Measurements from ENCODE around the gene NT5DC4. TPM values are rescaled to one million over a fixed set of nuclear protein-coding genes. Genes with fewer than 3 reads are reported as not detected.
"Not testable (repeated sequence)": the region's sequence is repeated elsewhere in the genome, so short reads cannot be mapped to it uniquely, and the experiment has no call there.

Gene NT5DC4
- total RNA-seq, 6 experiments from 2014 or later, result not detected

- no peaks in the 10 kb centered on the region for H3K36me3 Mint-ChIP-seq (ENCODE audit: low read depth)
- peaks cover 4% of the 10 kb centered on the region for H3K27me3 Mint-ChIP-seq (ENCODE audit: insufficient read depth)
- no peak for DNase-seq
- H3K9me3 Mint-ChIP-seq, result peaks cover 4% of the 10 kb centered on the region; the same call in 1 of the 2 replicates
- peak overlapping the region; percentile 87 for H3K27ac Mint-ChIP-seq
- H3K4me1 Mint-ChIP-seq (ENCODE audit: low read depth), result peaks cover 32% of the 10 kb centered on the region
- TF ChIP-seq CTCF (IDR thresholded peaks at IDR 0.05), result no peak
- H3K4me3 Mint-ChIP-seq, result peak overlapping the region; percentile 53; the same call in 1 of the 2 replicates
These were observed 7.3 kb upstream of the NT5DC4 start for GRCh38 chr2:112713585-112713925.

GRCh38 chr2:112713926-112714325 is 6.9 kb upstream of the NT5DC4 start:
- H3K4me1 Mint-ChIP-seq (ENCODE audit: low read depth), result peaks cover 32% of the 10 kb centered on the region
- no peaks in the 10 kb centered on the region for H3K36me3 Mint-ChIP-seq (ENCODE audit: low read depth)
- H3K27ac Mint-ChIP-seq, result peak overlapping the region; percentile 87; the same call in 1 of the 2 replicates
- no peak for TF ChIP-seq CTCF (IDR thresholded peaks at IDR 0.05)
- DNase-seq, result no peak
- H3K4me3 Mint-ChIP-seq, result no peak overlapping the region; the same call in 1 of the 2 replicates
- peaks cover 4% of the 10 kb centered on the region for H3K27me3 Mint-ChIP-seq (ENCODE audit: insufficient read depth)
- peaks cover 4% of the 10 kb centered on the region; the same call in 1 of the 2 replicates for H3K9me3 Mint-ChIP-seq

- Mint-ChIP-seq H3K36me3 (ENCODE audit: low read depth) (no peaks in the 10 kb centered on the region), H3K4me1 (ENCODE audit: low read depth) (peaks cover 32% of the 10 kb centered on the region), H3K27me3 (ENCODE audit: insufficient read depth) (peaks cover 4% of the 10 kb centered on the region), H3K4me3 (no peak overlapping the region), H3K27ac (no peak overlapping the region; the same call in 1 of the 2 replicates), H3K9me3 (peaks cover 4% of the 10 kb centered on the region; the same call in 1 of the 2 replicates)
- DNase-seq, result no peak
- TF ChIP-seq CTCF (IDR thresholded peaks at IDR 0.05), result no peak
These were observed 6.5 kb upstream of the NT5DC4 start for GRCh38 chr2:112714331-112714730.

- DNase-seq, result peak; percentile 48
- H3K4me1 Mint-ChIP-seq (ENCODE audit: low read depth), result peaks cover 32% of the 10 kb centered on the region
- H3K4me3 Mint-ChIP-seq, result no peak overlapping the region
- peaks cover 3% of the 10 kb centered on the region for H3K27me3 Mint-ChIP-seq (ENCODE audit: insufficient read depth)
- no peak for TF ChIP-seq CTCF (IDR thresholded peaks at IDR 0.05)
- H3K9me3 Mint-ChIP-seq, result peaks cover 4% of the 10 kb centered on the region; the same call in 1 of the 2 replicates
- no peaks in the 10 kb centered on the region for H3K36me3 Mint-ChIP-seq (ENCODE audit: low read depth)
- peak overlapping the region; percentile 45 for H3K27ac Mint-ChIP-seq
These were observed 5.8 kb upstream of the NT5DC4 start for GRCh38 chr2:112714836-112715631.

GRCh38 chr2:112716094-112716493 is 4.7 kb upstream of the NT5DC4 start:
- peaks cover 32% of the 10 kb centered on the region for H3K4me1 Mint-ChIP-seq (ENCODE audit: low read depth)
- H3K9me3 Mint-ChIP-seq; H3K27me3 Mint-ChIP-seq (ENCODE audit: insufficient read depth); H3K4me3 Mint-ChIP-seq; DNase-seq; H3K36me3 Mint-ChIP-seq (ENCODE audit: low read depth); H3K27ac Mint-ChIP-seq: not testable (repeated sequence)

- H3K9me3 Mint-ChIP-seq; H3K36me3 Mint-ChIP-seq (ENCODE audit: low read depth); H3K27ac Mint-ChIP-seq; H3K4me3 Mint-ChIP-seq; DNase-seq; H3K27me3 Mint-ChIP-seq (ENCODE audit: insufficient read depth): not testable (repeated sequence)
- H3K4me1 Mint-ChIP-seq (ENCODE audit: low read depth), result peaks cover 32% of the 10 kb centered on the region
These were observed 3.9 kb upstream of the NT5DC4 start for GRCh38 chr2:112716826-112717352.
